Mucosa of rectum (tissue), 2 donors: ENCODE measurements around the gene ADAM12.

ENCODE experiments used
- H3K27ac ChIP-seq, 2 donors: one replicate each; pipeline ENCODE4 v1.7.0; 2013; ENCODE audit warnings: inconsistent platforms in 2 of 2, low read depth in 2 of 2, low read length in 2 of 2
- H3K27me3 ChIP-seq, 2 donors: one replicate each; pipeline ENCODE4 v1.7.0; 2013; ENCODE audit warnings: low read length in 2 of 2; ENCODE audit not compliant: control insufficient read depth in 2 of 2, insufficient read depth in 2 of 2
- H3K36me3 ChIP-seq, 2 donors: one replicate each; pipeline ENCODE4 v1.7.0; 2013; ENCODE audit warnings: low read length in 2 of 2; ENCODE audit not compliant: control insufficient read depth in 2 of 2, insufficient read depth in 2 of 2
- H3K4me1 ChIP-seq, 2 donors: one replicate each; pipeline ENCODE4 v1.7.0; 2013; ENCODE audit warnings: low read length in 2 of 2, mild to moderate bottlenecking in 1 of 2; ENCODE audit not compliant: control insufficient read depth in 2 of 2, insufficient read depth in 2 of 2
- H3K4me3 ChIP-seq, 2 donors: one replicate each; pipeline ENCODE4 v1.7.0; 2013; ENCODE audit warnings: low read length in 2 of 2
- H3K9ac ChIP-seq, 2 donors: one replicate each; pipeline ENCODE4 v1.7.0; 2013; ENCODE audit warnings: low read length in 2 of 2, low read depth in 1 of 2, mild to moderate bottlenecking in 1 of 2
- H3K9me3 ChIP-seq, 2 donors: one replicate each; pipeline ENCODE4 v1.7.0; 2013; ENCODE audit warnings: low read length in 2 of 2; ENCODE audit not compliant: control insufficient read depth in 2 of 2
- donor health status: healthy.
- donor health status: Normal muscosa, but diverticular disease.

The ADAM12 gene

DNA sequence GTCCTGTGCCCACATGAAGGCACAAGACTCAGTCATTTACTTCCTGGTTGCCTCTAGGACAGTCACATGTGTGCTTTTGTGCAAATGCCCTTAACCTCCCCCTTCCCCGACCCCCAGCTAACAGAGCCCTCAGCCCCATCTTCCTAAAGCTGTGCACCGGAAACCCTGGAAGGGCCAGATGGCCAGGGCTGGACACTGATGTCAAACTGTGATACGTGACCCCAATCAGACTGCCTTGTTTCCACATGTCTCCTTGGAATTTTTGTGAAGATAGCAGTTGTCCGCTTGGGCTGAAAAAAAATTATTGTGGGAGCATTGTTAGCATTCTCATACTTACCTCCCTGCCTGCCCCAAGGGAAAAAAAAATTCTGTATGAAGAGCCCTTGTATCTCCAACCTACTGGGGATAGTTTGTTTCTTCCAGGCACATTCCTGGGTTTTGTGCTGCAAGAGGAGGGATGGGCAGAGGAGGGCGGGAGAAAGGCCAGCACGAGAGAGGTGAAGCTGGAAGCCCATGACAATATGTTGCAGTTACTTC is 17.0 kb upstream of the ADAM12 start:
- H3K27ac ChIP-seq, result no peak overlapping the region
- H3K9ac ChIP-seq, result no peak overlapping the region
- no peaks in the 10 kb centered on the region for H3K9me3 ChIP-seq
- no peaks in the 10 kb centered on the region for H3K4me1 ChIP-seq
- H3K4me3 ChIP-seq, result no peak overlapping the region
- H3K27me3 ChIP-seq, result no peaks in the 10 kb centered on the region
- no peaks in the 10 kb centered on the region for H3K36me3 ChIP-seq

DNA sequence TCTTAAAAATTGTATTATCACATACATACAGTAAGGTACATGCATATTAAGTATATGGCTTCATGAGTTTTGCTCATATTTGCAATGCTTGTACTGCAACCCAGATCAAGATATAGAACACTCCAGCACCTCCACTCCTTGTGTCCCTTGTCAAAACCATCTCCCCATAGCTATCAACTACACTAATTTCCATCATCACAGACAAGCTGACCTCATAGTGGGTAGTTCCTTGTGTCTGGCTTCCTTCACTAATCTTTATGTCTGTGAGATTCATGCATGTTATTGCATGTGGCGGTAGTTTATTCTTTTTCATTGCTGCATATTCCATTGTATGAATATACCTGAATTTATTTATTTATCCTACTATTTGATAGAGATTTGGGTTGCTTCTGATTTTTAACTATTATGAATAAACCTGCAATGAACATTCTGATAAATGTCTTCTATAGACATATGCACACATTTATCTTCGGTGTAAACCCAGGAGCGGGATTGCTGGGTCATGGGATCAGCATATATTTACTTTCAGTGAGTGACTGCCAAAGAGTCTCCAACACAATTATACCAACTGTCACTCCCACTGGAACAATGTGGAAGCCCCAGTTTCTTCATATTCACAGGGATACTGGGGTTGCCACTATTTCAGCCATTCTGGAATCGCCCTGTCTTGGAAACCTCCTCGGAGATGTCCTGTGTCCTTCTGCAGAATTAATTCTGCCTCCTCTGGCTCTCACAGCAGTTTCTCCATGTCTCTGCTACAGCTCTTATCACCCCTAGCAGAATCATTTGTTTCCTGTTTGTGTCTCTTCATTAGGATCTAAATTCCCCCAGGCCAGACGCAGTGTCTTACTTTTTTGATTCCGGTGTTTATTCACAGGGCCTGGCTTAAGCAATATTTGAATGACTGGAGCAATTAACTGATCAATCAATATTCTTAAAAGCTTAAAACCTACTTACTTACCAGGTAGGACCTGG is 14.7 kb upstream of the ADAM12 start:
- no peak overlapping the region for H3K27ac ChIP-seq
- H3K9me3 ChIP-seq, result no peaks in the 10 kb centered on the region
- no peak overlapping the region for H3K4me3 ChIP-seq
- no peak overlapping the region for H3K9ac ChIP-seq
- H3K27me3 ChIP-seq, result peaks cover 0 to 3% of the 10 kb centered on the region in 2 donors
- H3K4me1 ChIP-seq, result no peaks in the 10 kb centered on the region
- no peaks in the 10 kb centered on the region for H3K36me3 ChIP-seq

DNA sequence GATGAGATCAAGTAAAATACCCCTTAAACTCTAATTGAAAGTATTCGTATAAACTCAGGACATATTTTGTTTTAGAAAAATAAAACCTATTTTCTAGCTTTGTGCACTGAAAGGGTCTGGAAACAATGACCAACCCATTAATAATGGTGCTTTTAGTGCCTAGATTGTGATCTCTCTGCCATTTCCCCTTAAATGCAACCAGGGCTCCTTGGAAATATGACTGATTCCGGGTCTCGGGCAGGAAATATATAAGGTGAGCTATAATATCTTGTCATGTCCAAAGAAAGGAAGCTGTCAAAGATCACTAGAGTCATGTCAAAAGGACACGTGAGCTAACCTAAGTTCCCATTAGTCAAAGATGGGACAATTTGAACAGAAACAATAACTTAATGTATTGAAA is 12.4 kb upstream of the ADAM12 start:
- Histone ChIP-seq H3K9me3 (no peaks in the 10 kb centered on the region), H3K9ac (no peak overlapping the region), H3K4me3 (no peak overlapping the region), H3K27ac (no peak overlapping the region), H3K27me3 (peaks cover 0 to 4% of the 10 kb centered on the region in 2 donors), H3K36me3 (no peaks in the 10 kb centered on the region), H3K4me1 (no peaks in the 10 kb centered on the region)

DNA sequence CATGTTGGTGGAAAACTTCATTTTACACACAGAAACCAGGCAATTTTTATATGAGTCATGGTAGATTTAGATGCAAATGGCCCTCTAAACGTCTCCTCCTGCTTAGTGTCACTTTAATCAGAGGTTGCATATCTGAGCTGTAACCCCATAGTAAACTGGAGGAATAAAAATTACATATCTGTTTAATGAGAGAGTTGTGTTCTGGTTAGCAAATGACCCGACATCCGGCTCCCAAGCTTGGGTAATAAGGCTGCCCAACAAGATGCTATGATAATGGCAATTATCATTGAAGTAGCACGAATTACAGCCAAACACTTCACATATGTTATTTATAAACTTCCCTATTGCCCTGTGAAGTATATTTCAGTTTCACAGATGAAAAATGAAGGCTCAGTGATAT is 10.6 kb upstream of the ADAM12 start:
- H3K9me3 ChIP-seq, result no peaks in the 10 kb centered on the region
- no peak overlapping the region for H3K9ac ChIP-seq
- H3K36me3 ChIP-seq, result no peaks in the 10 kb centered on the region
- H3K4me3 ChIP-seq, result no peak overlapping the region
- no peaks in the 10 kb centered on the region for H3K4me1 ChIP-seq
- peaks cover 0 to 4% of the 10 kb centered on the region in 2 donors for H3K27me3 ChIP-seq
- no peak overlapping the region for H3K27ac ChIP-seq

DNA sequence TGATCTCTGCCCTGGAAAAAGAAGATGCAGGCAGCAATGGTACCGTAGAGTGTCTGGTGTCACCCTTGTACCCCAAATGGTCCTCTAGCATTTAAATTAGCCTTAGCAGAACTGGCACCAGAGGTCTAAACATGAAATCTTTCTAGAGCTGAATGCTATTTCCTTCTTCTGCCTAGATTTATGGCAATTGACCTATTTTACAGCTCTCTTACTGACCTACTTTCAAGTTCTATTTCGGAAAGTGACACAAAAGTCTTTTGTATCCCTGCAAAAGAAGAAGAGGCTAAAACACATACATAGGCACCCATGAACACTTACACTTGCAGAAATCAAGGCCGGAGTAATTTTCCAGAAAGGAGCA is 10.1 kb upstream of the ADAM12 start:
- no peaks in the 10 kb centered on the region for H3K9me3 ChIP-seq
- H3K4me1 ChIP-seq, result no peaks in the 10 kb centered on the region
- no peak overlapping the region for H3K27ac ChIP-seq
- H3K9ac ChIP-seq, result no peak overlapping the region
- H3K36me3 ChIP-seq, result no peaks in the 10 kb centered on the region
- no peak overlapping the region for H3K4me3 ChIP-seq
- H3K27me3 ChIP-seq, result peaks cover 0 to 7% of the 10 kb centered on the region in 2 donors

DNA sequence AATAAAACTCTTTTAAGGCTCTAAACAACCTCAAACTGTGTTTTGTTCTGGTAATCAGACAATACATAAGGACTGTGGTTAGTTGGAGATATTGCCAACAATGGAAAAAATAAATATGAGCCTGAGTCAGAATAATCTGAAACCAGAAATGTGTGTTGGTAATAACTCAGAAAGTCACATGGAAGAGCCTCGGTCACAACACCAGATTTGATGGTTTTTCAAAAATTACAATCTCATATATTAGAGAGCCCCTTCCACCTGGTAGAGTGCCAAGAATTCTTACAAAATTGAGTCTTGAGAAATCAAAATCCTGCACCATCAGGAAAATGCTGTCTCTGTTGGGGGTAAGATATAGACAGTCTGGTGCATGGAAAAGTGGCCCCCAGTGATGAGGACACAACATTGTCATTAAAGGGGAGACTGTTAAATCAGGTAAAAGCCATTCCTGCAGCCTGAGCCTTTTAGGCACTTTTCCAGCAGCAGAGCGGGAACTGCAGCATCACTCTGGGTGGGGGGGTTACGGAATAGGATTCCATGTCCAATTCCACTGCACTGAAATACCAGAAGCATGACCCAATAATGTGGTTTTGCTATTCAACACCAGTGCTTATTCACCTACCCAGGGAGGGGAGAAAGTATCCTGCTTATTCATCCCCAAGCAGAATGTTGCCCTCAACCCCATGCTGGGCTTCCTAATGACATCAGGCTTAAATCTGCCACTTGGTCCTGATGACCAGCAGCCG is 9.5 kb upstream of the ADAM12 start:
- Histone ChIP-seq H3K36me3 (no peaks in the 10 kb centered on the region), H3K27ac (no peak overlapping the region), H3K4me1 (no peaks in the 10 kb centered on the region), H3K4me3 (no peak overlapping the region), H3K27me3 (peaks cover 0 to 7% of the 10 kb centered on the region in 2 donors), H3K9ac (no peak overlapping the region), H3K9me3 (no peaks in the 10 kb centered on the region)

DNA sequence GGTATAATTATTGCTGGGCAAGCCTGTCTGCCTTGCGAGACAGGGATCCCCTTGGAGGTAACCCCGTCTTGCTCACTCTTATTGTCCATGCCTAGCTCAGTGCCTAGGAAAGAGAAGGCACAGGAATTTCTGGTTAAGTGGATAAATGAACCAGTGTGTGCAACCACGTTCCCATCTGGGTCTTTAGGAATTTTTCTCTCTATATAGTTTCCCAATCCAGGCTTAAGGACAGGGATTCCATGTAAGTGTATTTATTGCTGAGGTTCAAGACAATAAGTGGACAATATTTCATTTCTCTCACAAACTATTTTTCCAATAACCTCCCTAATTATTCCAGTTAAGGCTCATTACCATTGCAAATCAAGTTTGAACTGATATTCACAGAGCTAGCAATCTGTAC is 8.9 kb upstream of the ADAM12 start:
- H3K4me1 ChIP-seq, result no peaks in the 10 kb centered on the region
- no peak overlapping the region for H3K27ac ChIP-seq
- H3K27me3 ChIP-seq, result peaks cover 0 to 8% of the 10 kb centered on the region in 2 donors
- no peak overlapping the region for H3K9ac ChIP-seq
- no peaks in the 10 kb centered on the region for H3K36me3 ChIP-seq
- H3K4me3 ChIP-seq, result no peak overlapping the region
- H3K9me3 ChIP-seq, result no peaks in the 10 kb centered on the region

DNA sequence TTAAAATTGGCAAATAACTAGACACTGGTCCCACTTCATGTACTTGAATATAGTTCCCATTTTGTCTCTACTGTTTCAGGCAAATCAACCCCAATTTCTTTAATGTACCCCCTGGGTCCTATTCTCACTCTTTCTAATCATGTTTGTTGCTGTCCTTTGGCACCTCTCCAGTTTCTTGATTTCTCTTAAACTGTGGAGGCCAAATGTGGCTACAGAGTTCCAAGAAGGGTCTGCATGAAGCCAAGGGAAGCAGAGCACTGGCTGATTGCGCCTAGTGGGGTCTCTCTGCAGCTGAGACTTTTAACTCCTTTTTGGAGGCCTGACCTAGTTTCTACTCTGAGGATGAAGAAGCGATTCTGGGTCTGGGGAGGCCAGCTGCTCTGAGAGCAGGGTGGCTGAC is 6.7 kb upstream of the ADAM12 start:
- Histone ChIP-seq H3K4me1 (no peaks in the 10 kb centered on the region), H3K36me3 (no peaks in the 10 kb centered on the region)

DNA sequence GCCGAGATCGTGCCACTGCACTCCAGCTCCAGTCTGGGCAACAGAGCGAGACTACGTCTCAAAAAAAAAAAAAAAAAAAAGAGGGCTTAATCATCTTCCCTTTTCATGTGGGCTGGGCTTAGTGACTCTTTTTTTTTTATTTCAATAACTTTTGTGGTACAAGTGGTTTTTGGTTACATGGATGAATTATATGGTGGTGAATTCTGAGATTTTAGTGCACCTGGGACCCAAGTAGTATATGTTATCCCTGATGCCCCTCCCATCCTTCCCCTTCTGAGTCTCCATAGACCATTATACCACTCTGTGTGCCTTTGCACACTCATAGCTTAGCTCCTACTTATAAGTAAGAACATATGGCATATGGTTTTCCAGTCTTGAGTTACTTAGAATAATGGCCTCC is 4.8 kb upstream of the ADAM12 start:
- Histone ChIP-seq H3K27me3 (peaks cover 11 to 16% of the 10 kb centered on the region in 2 donors), H3K36me3 (no peaks in the 10 kb centered on the region), H3K4me3 (no peak overlapping the region), H3K27ac (no peak overlapping the region), H3K9ac (no peak overlapping the region), H3K4me1 (peaks cover 0 to 2% of the 10 kb centered on the region in 2 donors), H3K9me3 (no peaks in the 10 kb centered on the region)

More for the DNA sequence above, 6.7 kb upstream of the ADAM12 start:
- no peak overlapping the region for H3K4me3 ChIP-seq
- no peak overlapping the region for H3K9ac ChIP-seq
- H3K27ac ChIP-seq, result no peak overlapping the region
- peaks cover 6 to 14% of the 10 kb centered on the region in 2 donors for H3K27me3 ChIP-seq
- H3K9me3 ChIP-seq, result no peaks in the 10 kb centered on the region

DNA sequence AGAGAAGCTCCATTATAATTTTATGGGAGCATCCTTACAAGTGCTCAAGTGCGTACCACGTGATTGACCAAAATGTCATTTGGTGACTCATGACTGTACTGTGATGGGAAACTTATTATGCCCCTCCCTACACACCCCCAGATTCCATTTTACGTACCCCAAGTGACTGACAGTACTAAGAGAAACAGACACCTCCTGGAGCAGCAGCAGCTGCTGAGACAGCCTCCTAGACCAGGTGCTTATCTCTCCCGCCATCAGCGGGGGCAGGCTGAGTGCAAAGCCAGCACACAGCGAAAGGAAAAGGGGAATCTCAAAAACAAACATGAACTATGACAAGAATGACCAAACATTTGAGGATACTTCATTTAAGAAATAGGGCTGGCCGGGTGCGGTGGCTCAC is 4.2 kb upstream of the ADAM12 start:
- peaks cover 11 to 19% of the 10 kb centered on the region in 2 donors for H3K27me3 ChIP-seq
- H3K9me3 ChIP-seq, result no peaks in the 10 kb centered on the region
- H3K9ac ChIP-seq, result no peak overlapping the region
- H3K27ac ChIP-seq, result no peak overlapping the region
- H3K4me3 ChIP-seq, result no peak overlapping the region
- peaks cover under 1 to 5% of the 10 kb centered on the region in 2 donors for H3K4me1 ChIP-seq
- H3K36me3 ChIP-seq, result no peaks in the 10 kb centered on the region
